GM21390 (cell line): ENCODE results near the gene SH2B2.
A peak's percentile ranks its signal among the peaks of the same experiment; 100 is the strongest.

Source experiments
- ATAC-seq: cut with Tn5 transposase; IDR thresholded peaks from one replicate; pipeline ENCODE4 v1.9.1; 2021; ENCODE audit not compliant: unreplicated experiment

Gene SH2B2

GRCh38 chr7:102266541-102266940, 20.1 kb upstream of the SH2B2 start:
- no peak for ATAC-seq

- ATAC-seq, result no peak
Measured at GRCh38 chr7:102268635-102269034, 18.0 kb upstream of the SH2B2 start.

- no peak for ATAC-seq
Measured at GRCh38 chr7:102270178-102270887, 16.3 kb upstream of the SH2B2 start.

GRCh38 chr7:102271158-102271798, 15.4 kb upstream of the SH2B2 start:
- no peak for ATAC-seq

- peak; percentile 53 for ATAC-seq
Measured at GRCh38 chr7:102272075-102272916, 14.4 kb upstream of the SH2B2 start.

GRCh38 chr7:102272917-102273748, 13.5 kb upstream of the SH2B2 start:
- no peak for ATAC-seq

- ATAC-seq, result no peak
Measured at GRCh38 chr7:102273749-102274712, 12.6 kb upstream of the SH2B2 start.

GRCh38 chr7:102275123-102275703, 11.5 kb upstream of the SH2B2 start:
- ATAC-seq, result no peak

GRCh38 chr7:102277901-102278300, 8.8 kb upstream of the SH2B2 start:
- no peak for ATAC-seq

- ATAC-seq, result peak; percentile 77
Measured at GRCh38 chr7:102279537-102280400, 6.9 kb upstream of the SH2B2 start.

GRCh38 chr7:102280521-102280920, 6.1 kb upstream of the SH2B2 start:
- ATAC-seq, result no peak

GRCh38 chr7:102281785-102282184, 4.9 kb upstream of the SH2B2 start:
- ATAC-seq, result no peak

- no peak for ATAC-seq
Measured at GRCh38 chr7:102282465-102283362, 4.0 kb upstream of the SH2B2 start.

- ATAC-seq, result no peak
Measured at GRCh38 chr7:102283477-102284189, 3.0 kb upstream of the SH2B2 start.

GRCh38 chr7:102284399-102284798, 2.3 kb upstream of the SH2B2 start:
- no peak for ATAC-seq

GRCh38 chr7:102284891-102285539, 1.7 kb upstream of the SH2B2 start:
- ATAC-seq, result no peak
